Cardiac fibroblast (primary cell): ENCODE data around the gene BMPR1A.

ENCODE experiments used
- DNase-seq, 2 donors: peaks; one replicate each; pipeline versions ENCODE4 v3.0.0 to v3.0.0-alpha.2; 2010; ENCODE audit warnings: low read depth in 2 of 2
- H3K4me3 ChIP-seq, 2 donors: replicated peaks in 1 of 2; 1 replicate in 1 of 2; 2 replicates in 1 of 2; pipeline ENCODE4 v1.5.1; 2011; ENCODE audit warnings: low read depth in 2 of 2, low read length in 2 of 2, mild to moderate bottlenecking in 2 of 2, moderate library complexity in 1 of 2
- CTCF ChIP-seq: IDR thresholded peaks from one replicate; pipeline ENCODE4 v1.5.1; 2011; ENCODE audit warnings: low read depth, mild to moderate bottlenecking, low read length, inconsistent platforms

The BMPR1A gene

GRCh38 chr10:86956195-86956847 lies 199.9 kb downstream of the BMPR1A start:
- no peak for TF ChIP-seq CTCF
- DNase-seq: no peak
- H3K4me3 ChIP-seq: no peak overlapping the region

GRCh38 chr10:86956848-86957448 lies 200.5 kb downstream of the BMPR1A start:
- no peak for DNase-seq
- TF ChIP-seq CTCF: no peak
- H3K4me3 ChIP-seq: no peak overlapping the region

- no peak for TF ChIP-seq CTCF
- DNase-seq: peak; percentile 48 to 60
- peak within 1 kb of the TSS in 1 of 2 donors; percentile 18 for H3K4me3 ChIP-seq
Observed at GRCh38 chr10:86957471-86958115, 201.2 kb downstream of the BMPR1A start, which contains the start of gene MMRN2. Gene MMRN2, minus strand, starts transcription at chr10:86957615. Its CDS starts 74 bp downstream, at chr10:86957541.

GRCh38 chr10:86958116-86958900 lies 201.9 kb downstream of the BMPR1A start, which contains the start of gene SNCG:
Gene SNCG, plus strand, starts transcription at chr10:86958599. Its CDS starts 99 bp downstream, at chr10:86958698.
- peak in 1 of 2 donors; percentile 55 for DNase-seq
- peak within 1 kb of the TSS in 1 of 2 donors; percentile 18 for H3K4me3 ChIP-seq

GRCh38 chr10:86958901-86959736 lies 202.7 kb downstream of the BMPR1A start:
- H3K4me3 ChIP-seq: peak overlapping the region in 1 of 2 donors; percentile 18
- TF ChIP-seq CTCF: no peak
- peak; percentile 77 to 84 for DNase-seq

More at GRCh38 chr10:86958116-86958900, 201.9 kb downstream of the BMPR1A start, which contains the start of gene SNCG:
- no peak for TF ChIP-seq CTCF

GRCh38 chr10:86959737-86960002 lies 203.3 kb downstream of the BMPR1A start:
- no peak for DNase-seq
- no peak overlapping the region for H3K4me3 ChIP-seq
- TF ChIP-seq CTCF: no peak
